Inferior parietal cortex (tissue), 1 donor: ENCODE measurements around the gene ANAPC2.

Experiments
- DNase-seq: peaks from one replicate; pipeline ENCODE4 v3.0.0-alpha.2; 2016; ENCODE audit errors: extremely low spot score

The ANAPC2 gene

GRCh38 chr9:137127301-137128157 lies 60.8 kb downstream of the ANAPC2 start:
- no peak for DNase-seq

- DNase-seq, result no peak
Observed at GRCh38 chr9:137126786-137127185, 61.6 kb downstream of the ANAPC2 start.
